ENCODE results near the gene HM13. TPM values are rescaled to one million over a fixed set of nuclear protein-coding genes. Genes with fewer than 3 reads are reported as not detected.

HM13 gene, protein sequence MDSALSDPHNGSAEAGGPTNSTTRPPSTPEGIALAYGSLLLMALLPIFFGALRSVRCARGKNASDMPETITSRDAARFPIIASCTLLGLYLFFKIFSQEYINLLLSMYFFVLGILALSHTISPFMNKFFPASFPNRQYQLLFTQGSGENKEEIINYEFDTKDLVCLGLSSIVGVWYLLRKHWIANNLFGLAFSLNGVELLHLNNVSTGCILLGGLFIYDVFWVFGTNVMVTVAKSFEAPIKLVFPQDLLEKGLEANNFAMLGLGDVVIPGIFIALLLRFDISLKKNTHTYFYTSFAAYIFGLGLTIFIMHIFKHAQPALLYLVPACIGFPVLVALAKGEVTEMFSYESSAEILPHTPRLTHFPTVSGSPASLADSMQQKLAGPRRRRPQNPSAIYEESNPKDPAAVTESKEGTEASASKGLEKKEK
- total RNA-seq, result 104 and 139 TPM in 2 replicates

DNA sequence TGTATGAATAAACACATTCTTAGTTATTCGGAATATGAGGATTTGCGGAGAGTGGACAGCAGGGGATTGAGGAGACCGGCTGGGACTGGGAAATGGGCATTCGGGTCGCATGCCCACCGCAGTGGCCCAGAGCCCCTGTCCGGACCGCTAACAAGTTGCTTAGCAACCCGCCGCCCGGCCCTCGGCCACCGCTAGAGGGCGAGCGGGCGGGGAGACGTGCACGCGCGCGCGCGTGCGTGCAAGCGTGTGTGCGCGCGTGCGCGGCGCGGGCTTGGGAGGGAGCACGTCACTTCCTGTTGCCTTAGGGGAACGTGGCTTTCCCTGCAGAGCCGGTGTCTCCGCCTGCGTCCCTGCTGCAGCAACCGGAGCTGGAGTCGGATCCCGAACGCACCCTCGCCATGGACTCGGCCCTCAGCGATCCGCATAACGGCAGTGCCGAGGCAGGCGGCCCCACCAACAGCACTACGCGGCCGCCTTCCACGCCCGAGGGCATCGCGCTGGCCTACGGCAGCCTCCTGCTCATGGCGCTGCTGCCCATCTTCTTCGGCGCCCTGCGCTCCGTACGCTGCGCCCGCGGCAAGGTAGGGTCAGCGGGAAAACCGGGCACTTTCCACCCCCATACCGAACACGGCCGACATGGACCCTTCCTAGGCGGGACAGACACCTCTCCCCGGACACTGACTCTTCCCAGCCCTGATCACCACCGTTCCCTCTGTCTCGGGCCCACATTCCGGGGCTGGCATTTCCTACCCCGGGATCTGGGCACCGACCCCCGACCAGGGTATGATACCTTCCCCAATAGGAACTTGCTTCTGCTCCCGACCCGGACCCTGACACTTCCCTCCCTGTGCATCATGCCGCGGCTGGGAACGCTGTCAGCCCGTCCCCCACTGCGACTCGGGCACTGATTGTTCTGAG is at the start of gene HM13:
Gene HM13 (plus strand): TSS at position 289 of the 918 bp plus-strand sequence. CDS start 110 bp downstream, at position 399.

GRCh38 chr20:31474758-31475427 is 39.3 kb upstream of the HM13 start, which contains the start of the genes DEFB124 and REM1:
TSS of gene DEFB124 (minus strand) at chr20:31475127. CDS start at chr20:31473013, 2,114 bp downstream.
TSS of gene REM1 (plus strand) at chr20:31475288. CDS start at chr20:31476446, 1,158 bp downstream.

DNA sequence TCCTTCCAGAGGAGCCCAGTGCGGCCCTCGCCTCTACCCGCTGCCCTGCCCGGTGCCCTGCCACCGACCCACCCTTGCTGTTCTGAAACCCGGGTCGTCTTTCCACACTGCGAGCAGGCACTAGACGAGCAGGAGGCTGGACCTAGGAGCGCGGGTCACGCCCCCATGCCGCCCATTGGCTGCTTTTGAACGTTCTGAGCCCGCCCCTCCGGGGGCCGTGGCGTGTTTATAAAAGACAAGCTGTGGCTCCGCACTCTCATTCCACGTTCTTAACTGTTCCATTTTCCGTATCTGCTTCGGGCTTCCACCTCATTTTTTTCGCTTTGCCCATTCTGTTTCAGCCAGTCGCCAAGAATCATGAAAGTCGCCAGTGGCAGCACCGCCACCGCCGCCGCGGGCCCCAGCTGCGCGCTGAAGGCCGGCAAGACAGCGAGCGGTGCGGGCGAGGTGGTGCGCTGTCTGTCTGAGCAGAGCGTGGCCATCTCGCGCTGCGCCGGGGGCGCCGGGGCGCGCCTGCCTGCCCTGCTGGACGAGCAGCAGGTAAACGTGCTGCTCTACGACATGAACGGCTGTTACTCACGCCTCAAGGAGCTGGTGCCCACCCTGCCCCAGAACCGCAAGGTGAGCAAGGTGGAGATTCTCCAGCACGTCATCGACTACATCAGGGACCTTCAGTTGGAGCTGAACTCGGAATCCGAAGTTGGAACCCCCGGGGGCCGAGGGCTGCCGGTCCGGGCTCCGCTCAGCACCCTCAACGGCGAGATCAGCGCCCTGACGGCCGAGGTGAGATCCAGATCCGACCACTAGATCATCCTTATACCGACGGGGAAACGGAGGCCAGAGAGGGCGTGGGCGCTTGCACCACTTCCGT is 91.0 kb downstream of the HM13 start, which contains the start of gene ID1:
Gene ID1 (plus strand): TSS at position 259 of the 871 bp plus-strand sequence. CDS start 99 bp downstream, at position 358.

Other genes with a start within 250 kb of the HM13 start
- not detected in 2 replicates for gene DEFB116, start 205.9 kb upstream of the HM13 start, total RNA-seq
- not detected in 2 replicates for gene DEFB118, start 145.8 kb upstream of the HM13 start, total RNA-seq
- gene DEFB119, start 123.9 kb upstream of the HM13 start, total RNA-seq, result not detected in 2 replicates
- gene DEFB121, start 108.2 kb upstream of the HM13 start, total RNA-seq, result not detected in 2 replicates
- not detected in 2 replicates for gene DEFB123, start 73.8 kb upstream of the HM13 start, total RNA-seq
- gene DEFB124, start 39.3 kb upstream of the HM13 start, total RNA-seq, result not detected in 2 replicates
- gene REM1, start 39.2 kb upstream of the HM13 start, total RNA-seq, result 2.8 and 3.4 TPM in 2 replicates
- 759 and 813 TPM in 2 replicates for gene ID1, start 90.8 kb downstream of the HM13 start, total RNA-seq
- gene COX4I2, start 123.5 kb downstream of the HM13 start, total RNA-seq, result not detected in 2 replicates
- 127 and 128 TPM in 2 replicates for gene BCL2L1, start 208.4 kb downstream of the HM13 start, total RNA-seq
- gene TPX2, start 224.8 kb downstream of the HM13 start, total RNA-seq, result 20.9 and 26.4 TPM in 2 replicates

Data from cardiac atrium fibroblast (primary cell).